MM.1S (cell line): ENCODE data around the gene APOC3.

ENCODE experiments used
- EZH2 ChIP-seq: fragments of 300-600 bp; sonication (generic); optimal IDR thresholded peaks from 2 replicates; pipeline ENCODE3; 2017; ENCODE audit warnings: low read depth, mild to moderate bottlenecking, antibody characterized with exemption, low read length, mixed read lengths
- TF ChIP-seq, protein P1 (sequence below): fragments of 300-600 bp; sonication (generic); IDR thresholded peaks from 2 replicates; pipeline ENCODE4 v1.5.1; 2016; ENCODE audit warnings: antibody characterized with exemption, low read length, mixed read lengths

DNA sequence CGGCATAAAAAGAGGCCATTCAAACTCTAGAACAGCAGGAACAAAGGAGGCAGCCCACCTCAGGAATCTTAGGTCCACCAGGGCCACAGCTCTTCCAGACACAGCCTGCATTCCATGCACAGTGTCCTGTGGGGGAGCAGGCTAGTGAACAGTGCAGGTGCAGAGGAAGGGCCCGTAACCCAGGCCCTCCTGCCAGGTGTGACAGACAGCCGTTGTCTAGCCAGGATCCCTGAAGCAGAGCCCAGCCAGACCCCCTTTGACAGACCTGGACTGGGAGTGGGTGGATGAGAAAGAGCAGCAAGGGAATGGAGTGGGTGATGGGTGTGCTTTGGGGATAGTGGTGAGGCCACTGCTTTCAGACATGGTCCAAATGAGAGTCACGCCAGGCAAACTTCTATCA is 40.7 kb upstream of the APOC3 start:
- TF ChIP-seq, protein P1, sequence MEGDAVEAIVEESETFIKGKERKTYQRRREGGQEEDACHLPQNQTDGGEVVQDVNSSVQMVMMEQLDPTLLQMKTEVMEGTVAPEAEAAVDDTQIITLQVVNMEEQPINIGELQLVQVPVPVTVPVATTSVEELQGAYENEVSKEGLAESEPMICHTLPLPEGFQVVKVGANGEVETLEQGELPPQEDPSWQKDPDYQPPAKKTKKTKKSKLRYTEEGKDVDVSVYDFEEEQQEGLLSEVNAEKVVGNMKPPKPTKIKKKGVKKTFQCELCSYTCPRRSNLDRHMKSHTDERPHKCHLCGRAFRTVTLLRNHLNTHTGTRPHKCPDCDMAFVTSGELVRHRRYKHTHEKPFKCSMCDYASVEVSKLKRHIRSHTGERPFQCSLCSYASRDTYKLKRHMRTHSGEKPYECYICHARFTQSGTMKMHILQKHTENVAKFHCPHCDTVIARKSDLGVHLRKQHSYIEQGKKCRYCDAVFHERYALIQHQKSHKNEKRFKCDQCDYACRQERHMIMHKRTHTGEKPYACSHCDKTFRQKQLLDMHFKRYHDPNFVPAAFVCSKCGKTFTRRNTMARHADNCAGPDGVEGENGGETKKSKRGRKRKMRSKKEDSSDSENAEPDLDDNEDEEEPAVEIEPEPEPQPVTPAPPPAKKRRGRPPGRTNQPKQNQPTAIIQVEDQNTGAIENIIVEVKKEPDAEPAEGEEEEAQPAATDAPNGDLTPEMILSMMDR: no peak
- no peak for TF ChIP-seq EZH2
